HEK293T (cell line): ENCODE measurements around the gene CLEC2D.

ENCODE experiments used
- CTCF ChIA-PET: fragments of 350-600 bp; formaldehyde crosslinking; extraction: SDS; loops from one replicate; lab custom pipeline; 2021; ENCODE audit warnings: antibody characterized with exemption, inconsistent platforms; lab: Yijun Ruan, JAX
- POLR2A ChIA-PET: fragments of 350-600 bp; formaldehyde crosslinking; extraction: SDS; loops from one replicate; lab custom pipeline; 2020; ENCODE audit warnings: antibody characterized with exemption, inconsistent platforms; lab: Yijun Ruan, JAX
- DNase-seq: peaks from one replicate; pipeline ENCODE4 v3.0.0; 2012; ENCODE audit warnings: mixed read lengths; ENCODE audit errors: extremely low spot score
- ARNT ChIP-seq: fragments of 450-650 bp; IDR thresholded peaks from 2 replicates; pipeline ENCODE4 v1.6.1; 2017; ENCODE audit warnings: mild to moderate bottlenecking
- BHLHE40 ChIP-seq: fragments of 450-650 bp; IDR thresholded peaks from 2 replicates; pipeline ENCODE4 v1.6.1; 2016; ENCODE audit warnings: mild to moderate bottlenecking, moderate library complexity, borderline replicate concordance
- CTBP1 ChIP-seq: fragments of 450-650 bp; IDR thresholded peaks from 2 replicates; pipeline ENCODE4 v1.6.1; 2016; ENCODE audit warnings: borderline replicate concordance
- ELF4 ChIP-seq: fragments of 450-650 bp; IDR thresholded peaks from 2 replicates; pipeline ENCODE4 v1.6.1; 2017; ENCODE audit warnings: antibody characterized with exemption
- FOXA1 ChIP-seq: fragments of 450-650 bp; IDR thresholded peaks from 2 replicates; pipeline ENCODE4 v1.6.1; 2016; ENCODE audit warnings: mild to moderate bottlenecking
- FOXK2 ChIP-seq: fragments of 450-650 bp; IDR thresholded peaks from 2 replicates; pipeline ENCODE4 v1.6.1; 2016; ENCODE audit warnings: mild to moderate bottlenecking
- FOXM1 ChIP-seq: fragments of 450-650 bp; IDR thresholded peaks from 2 replicates; pipeline ENCODE4 v1.6.1; 2017; ENCODE audit warnings: mild to moderate bottlenecking, borderline replicate concordance
- HDGF ChIP-seq: fragments of 450-650 bp; IDR thresholded peaks from 2 replicates; pipeline ENCODE4 v1.6.1; 2017; ENCODE audit warnings: antibody characterized with exemption, borderline replicate concordance
- L3MBTL2 ChIP-seq: fragments of 450-650 bp; conservative IDR thresholded peaks from 2 replicates; pipeline ENCODE4 v1.6.1; 2016; ENCODE audit warnings: mild to moderate bottlenecking
- LEF1 ChIP-seq: fragments of 450-650 bp; IDR thresholded peaks from 2 replicates; pipeline ENCODE4 v1.6.1; 2017; ENCODE audit warnings: mild to moderate bottlenecking, borderline replicate concordance
- NFRKB ChIP-seq: fragments of 450-650 bp; IDR thresholded peaks from 2 replicates; pipeline ENCODE4 v1.6.1; 2016; ENCODE audit warnings: mild to moderate bottlenecking, moderate library complexity
- PKNOX1 ChIP-seq: fragments of 450-650 bp; IDR thresholded peaks from 2 replicates; pipeline ENCODE4 v1.6.1; 2016
- SP1 ChIP-seq: fragments of 450-650 bp; IDR thresholded peaks from 2 replicates; pipeline ENCODE4 v1.6.1; 2017
- SUZ12 ChIP-seq: fragments of 450-650 bp; IDR thresholded peaks from 2 replicates; pipeline ENCODE4 v1.6.1; 2016; ENCODE audit warnings: mild to moderate bottlenecking
- TARDBP ChIP-seq: fragments of 450-650 bp; IDR thresholded peaks from 2 replicates; pipeline ENCODE4 v1.6.1; 2016
- ZNF384 ChIP-seq: fragments of 450-650 bp; IDR thresholded peaks from 2 replicates; pipeline ENCODE4 v1.6.1; 2016

CLEC2D gene

GRCh38 chr12:9721394-9722092 lies 52.0 kb downstream of the CLEC2D start:
- ChIA-PET CTCF (interaction anchor here (1.4 kb wide), 1 partner anchor 21 kb away, joined by 3 read pairs; no protein-coding TSS in a partner anchor), POLR2A (no interaction called here)
- TF ChIP-seq L3MBTL2 (no peak), ELF4 (no peak), ZNF384 (no peak), FOXM1 (no peak), HDGF (no peak), FOXK2 (no peak), ARNT (no peak), NFRKB (no peak), PKNOX1 (no peak), SP1 (no peak), TARDBP (no peak), BHLHE40 (no peak), LEF1 (no peak), CTBP1 (no peak), SUZ12 (no peak)
- DNase-seq = no peak

GRCh38 chr12:9724023-9724422 lies 54.5 kb downstream of the CLEC2D start:
- TF ChIP-seq FOXK2 = no peak
- no peak for TF ChIP-seq ARNT
- TF ChIP-seq TARDBP = no peak
- TF ChIP-seq ELF4 = no peak
- TF ChIP-seq BHLHE40 = no peak
- ChIA-PET POLR2A (no interaction called here), CTCF (interaction anchor here (0.6 to 1.2 kb wide), 2 partner anchors 89 to 467 kb away, joined by 4 to 5 read pairs; no protein-coding TSS in a partner anchor)
- no peak for DNase-seq

- TF ChIP-seq SUZ12 (no peak), FOXK2 (no peak)
- POLR2A ChIA-PET = no interaction called here
- DNase-seq = no peak
- CTCF ChIA-PET = interaction anchor here (0.6 to 0.8 kb wide), 2 partner anchors 17 to 19 kb away, joined by 3 to 6 read pairs; no protein-coding TSS in a partner anchor
Observed at GRCh38 chr12:9725213-9725870, 55.8 kb downstream of the CLEC2D start.

GRCh38 chr12:9727813-9728212 lies 58.3 kb downstream of the CLEC2D start:
- ChIA-PET POLR2A (no interaction called here), CTCF (no interaction called here)
- DNase-seq = no peak
- TF ChIP-seq LEF1 (no peak), PKNOX1 (no peak), SUZ12 (no peak), CTBP1 (no peak), HDGF (no peak), ZNF384 (no peak), FOXM1 (no peak), SP1 (no peak), BHLHE40 (no peak), TARDBP (no peak), ELF4 (no peak), FOXK2 (no peak), L3MBTL2 (no peak), ARNT (no peak), FOXA1 (no peak), NFRKB (no peak)

GRCh38 chr12:9729082-9729481 lies 59.6 kb downstream of the CLEC2D start:
- ChIA-PET CTCF (interaction anchor here (0.7 to 1.4 kb wide), 4 partner anchors 15 to 42 kb away, joined by 3 to 12 read pairs (median 6); no protein-coding TSS in a partner anchor), POLR2A (no interaction called here)
- DNase-seq = no peak
- TF ChIP-seq LEF1 (no peak), ARNT (no peak), ELF4 (no peak), FOXK2 (no peak), L3MBTL2 (no peak), PKNOX1 (no peak), SUZ12 (no peak), CTBP1 (no peak), NFRKB (no peak), TARDBP (no peak), ZNF384 (no peak), SP1 (no peak), FOXA1 (no peak), HDGF (no peak)

GRCh38 chr12:9730011-9730410 lies 60.5 kb downstream of the CLEC2D start:
- no peak for DNase-seq
- TF ChIP-seq ARNT (no peak), NFRKB (no peak), SUZ12 (no peak), CTBP1 (no peak)
- POLR2A ChIA-PET = no interaction called here
- CTCF ChIA-PET = interaction anchor here (0.7 to 1.4 kb wide), 5 partner anchors 13 to 43 kb away, joined by 3 to 12 read pairs (median 5); no protein-coding TSS in a partner anchor
